GM18508 (cell line): ENCODE results near the gene TYW1.
"Not testable (repeated sequence)": the region's sequence is repeated elsewhere in the genome, so short reads cannot be mapped to it uniquely, and the experiment has no call there.

Source experiments
- ATAC-seq: cut with Tn5 transposase; IDR thresholded peaks from one replicate; pipeline ENCODE4 v1.9.1; 2021; ENCODE audit warnings: moderate number of reproducible peaks; ENCODE audit not compliant: insufficient read depth, unreplicated experiment

The TYW1 gene

GRCh38 chr7:67042781-67043558 is 46.3 kb downstream of the TYW1 start:
- not testable (repeated sequence) for ATAC-seq

DNA sequence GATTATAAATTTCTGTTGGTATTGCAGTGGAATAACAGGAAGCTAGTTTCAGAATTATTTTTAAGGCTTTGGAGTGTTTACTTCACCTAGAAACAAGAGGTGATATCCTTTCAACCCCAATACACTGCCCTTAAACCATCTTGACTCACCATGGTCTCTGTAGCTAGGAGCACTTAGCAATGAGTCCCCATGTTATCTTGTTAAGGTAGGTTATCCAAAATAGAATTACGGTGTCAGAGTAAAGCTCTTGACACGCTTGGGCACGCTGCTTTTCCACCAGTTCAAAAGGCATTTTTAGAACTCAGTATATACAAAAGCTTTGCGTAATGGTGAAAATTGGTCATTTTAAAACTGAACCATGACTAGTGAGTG is 46.9 kb downstream of the TYW1 start:
- ATAC-seq, result not testable (repeated sequence)

DNA sequence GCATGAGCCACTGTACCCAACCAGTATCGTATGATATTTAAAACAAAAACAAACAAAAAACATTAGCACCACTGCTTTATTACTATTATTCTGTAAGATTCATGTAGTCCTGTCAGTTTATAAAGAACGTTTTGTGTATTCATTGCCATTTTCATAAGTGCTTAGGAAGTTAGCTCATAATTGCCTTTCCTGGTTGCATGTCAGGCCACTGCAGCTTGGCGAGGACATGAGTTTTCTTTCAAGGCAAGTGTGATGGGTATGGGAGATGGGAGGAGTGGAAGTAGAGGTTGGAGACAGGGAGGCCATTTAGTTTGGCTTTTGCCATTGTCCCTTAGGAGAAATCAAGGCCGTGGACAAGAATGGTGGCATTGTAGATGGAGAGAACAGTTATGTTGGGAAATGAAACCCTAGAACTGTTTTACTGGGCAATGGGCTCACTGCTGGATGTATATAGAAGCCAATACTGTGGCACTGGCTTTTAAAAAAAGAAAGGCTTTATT is 48.9 kb downstream of the TYW1 start:
- ATAC-seq, result no peak

DNA sequence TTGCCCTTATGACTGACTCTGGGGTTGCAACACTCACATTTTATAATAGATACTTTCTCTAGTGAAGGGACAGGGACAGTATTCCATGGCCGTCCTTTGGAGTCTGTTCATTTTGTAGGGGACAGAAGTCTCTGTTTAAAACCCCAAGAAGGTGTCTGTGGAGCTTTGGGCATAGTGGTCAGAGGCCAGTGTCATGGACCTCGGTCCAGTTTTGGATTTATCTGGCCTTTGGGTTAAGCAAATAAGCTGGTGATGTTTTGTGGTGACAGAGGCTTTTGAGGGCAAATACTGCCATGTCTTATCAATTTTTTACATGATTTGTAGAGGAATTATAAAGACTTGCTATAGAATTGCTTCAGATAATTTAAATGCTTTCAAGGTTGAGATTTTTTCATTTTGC is 50.2 kb downstream of the TYW1 start:
- not testable (repeated sequence) for ATAC-seq

- ATAC-seq, result not testable (repeated sequence)
Observed at GRCh38 chr7:67049908-67050307, 53.3 kb downstream of the TYW1 start.

DNA sequence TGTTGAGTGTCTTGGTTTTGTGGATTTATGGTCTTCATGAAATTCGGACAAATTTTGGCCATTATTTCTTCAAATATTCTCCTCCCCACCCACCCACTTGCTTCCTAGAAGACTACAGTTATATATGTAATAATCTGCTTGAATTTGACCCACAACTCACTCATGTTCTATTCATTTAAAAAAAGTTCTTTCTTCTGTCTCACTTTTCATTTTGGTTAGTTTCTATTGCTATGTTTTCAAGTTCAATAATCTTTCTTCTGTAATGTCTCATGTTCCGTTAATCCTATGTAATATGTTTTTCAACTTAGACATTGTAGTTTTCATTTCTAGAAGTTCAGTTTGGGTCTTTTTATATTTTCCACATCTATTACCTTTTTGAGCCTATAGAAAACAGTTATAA is 55.5 kb downstream of the TYW1 start:
- not testable (repeated sequence) for ATAC-seq

DNA sequence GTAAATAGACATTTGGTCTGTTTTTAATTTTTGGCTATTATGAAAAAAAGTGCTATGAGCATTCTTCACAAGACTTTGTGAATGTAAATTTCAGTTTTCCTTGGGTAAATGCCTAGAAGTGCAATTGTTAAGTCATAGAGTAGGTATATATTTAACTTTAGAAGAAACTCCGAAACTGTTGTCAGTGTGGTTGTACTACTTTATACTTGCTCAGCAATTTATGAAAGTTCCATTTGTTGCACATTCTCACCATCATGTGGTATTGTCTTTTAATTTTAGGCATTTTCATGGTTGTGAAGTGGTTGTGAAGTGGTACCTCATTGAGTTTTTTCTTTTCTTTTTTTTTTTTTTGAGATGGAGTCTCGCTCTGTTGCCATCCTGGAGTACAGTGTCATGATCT is 60.0 kb downstream of the TYW1 start:
- no peak for ATAC-seq

- not testable (repeated sequence) for ATAC-seq
Observed at GRCh38 chr7:67061321-67061720, 64.7 kb downstream of the TYW1 start.

- not testable (repeated sequence) for ATAC-seq
Observed at GRCh38 chr7:67062802-67063201, 66.2 kb downstream of the TYW1 start.

DNA sequence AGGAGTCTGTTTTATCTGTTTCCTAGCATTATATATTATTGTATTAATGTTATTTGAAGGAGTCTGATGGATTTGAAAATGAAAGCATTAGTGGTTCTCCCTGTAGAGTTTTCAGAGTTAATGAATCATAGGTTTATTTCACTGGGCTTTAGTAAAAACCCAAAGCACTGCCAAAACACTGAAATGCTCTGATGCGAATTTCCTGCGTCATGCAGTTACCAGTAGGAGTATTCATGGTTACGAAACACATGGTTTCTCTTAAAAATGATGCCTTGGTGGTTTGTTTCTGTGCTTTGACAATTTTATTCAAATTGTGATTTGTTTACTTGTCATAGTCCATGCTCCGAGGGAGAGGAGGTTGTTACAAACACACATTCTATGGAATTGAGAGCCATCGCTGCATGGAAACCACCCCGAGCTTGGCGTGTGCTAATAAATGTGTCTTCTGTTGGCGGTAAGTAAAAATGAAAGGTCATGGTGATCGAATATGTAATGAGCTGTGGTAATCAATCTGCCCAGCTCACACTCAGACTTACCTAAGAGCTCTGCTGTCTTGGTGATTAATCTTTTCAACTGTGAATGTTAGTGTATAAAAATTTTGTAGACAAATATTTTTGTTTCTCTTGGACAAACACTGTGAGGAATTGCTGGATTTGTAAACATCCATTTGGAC is 70.5 kb downstream of the TYW1 start:
- not testable (repeated sequence) for ATAC-seq

DNA sequence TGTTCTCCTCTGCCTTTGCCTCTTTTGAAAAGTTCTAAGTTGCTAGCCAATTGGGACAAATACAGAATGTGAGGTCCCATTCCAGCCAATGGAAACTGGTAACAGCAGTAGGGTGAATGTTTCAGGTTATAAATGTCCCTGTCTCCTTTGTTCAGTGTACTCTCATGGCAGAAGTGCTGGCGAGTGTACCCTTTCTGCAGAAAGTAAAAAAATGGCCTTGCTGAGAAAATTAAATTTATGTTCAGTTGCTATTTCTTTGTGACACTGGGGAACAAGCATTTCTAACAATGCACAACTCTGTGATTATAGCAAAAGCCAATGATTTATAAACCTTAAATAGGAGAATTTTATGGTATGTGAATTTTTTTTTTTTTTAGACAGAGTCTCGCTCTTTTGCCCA is 79.5 kb downstream of the TYW1 start:
- not testable (repeated sequence) for ATAC-seq

- not testable (repeated sequence) for ATAC-seq
Observed at GRCh38 chr7:67082880-67083279, 86.2 kb downstream of the TYW1 start.

GRCh38 chr7:67089261-67089660 is 92.6 kb downstream of the TYW1 start:
- ATAC-seq, result not testable (repeated sequence)

DNA sequence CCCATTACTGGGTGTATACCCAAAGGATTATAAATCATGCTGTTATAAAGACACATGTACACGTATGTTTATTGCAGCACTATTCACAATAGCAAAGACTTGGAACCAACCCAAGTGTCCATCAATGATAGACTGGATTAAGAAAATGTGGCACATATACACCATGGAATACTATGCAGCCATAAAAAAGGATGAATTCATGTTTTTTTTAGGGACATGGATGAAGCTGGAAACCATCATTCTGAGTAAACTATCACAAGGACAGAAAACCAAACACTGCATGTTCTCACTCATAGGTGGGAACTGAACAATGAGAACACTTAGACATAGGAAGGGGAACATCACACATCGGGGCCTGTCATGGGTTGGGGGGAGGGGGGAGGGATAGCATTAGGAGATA is 94.4 kb downstream of the TYW1 start:
- not testable (repeated sequence) for ATAC-seq

DNA sequence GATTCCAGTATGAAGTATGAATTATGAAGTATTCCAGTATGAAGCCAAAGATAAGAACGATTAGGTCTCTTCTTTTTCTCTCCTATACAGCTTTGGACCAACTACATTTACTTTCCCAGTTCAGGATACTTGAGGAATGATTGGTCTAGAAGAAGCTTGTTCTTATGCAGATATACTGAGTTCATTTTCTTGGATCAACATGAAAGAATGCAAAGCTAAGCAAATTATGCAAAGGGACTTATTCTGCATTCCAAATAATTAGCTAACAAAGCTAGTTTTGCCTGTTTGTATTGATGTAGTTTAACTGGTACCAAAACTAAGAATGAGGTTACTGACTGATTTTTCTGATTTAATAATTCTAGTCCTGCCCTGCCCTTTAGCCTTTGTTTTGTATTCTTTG is 101.4 kb downstream of the TYW1 start:
- ATAC-seq, result not testable (repeated sequence)

GRCh38 chr7:67099406-67099805 is 102.8 kb downstream of the TYW1 start:
- not testable (repeated sequence) for ATAC-seq

- ATAC-seq, result not testable (repeated sequence)
Observed at GRCh38 chr7:67100038-67100437, 103.4 kb downstream of the TYW1 start.

DNA sequence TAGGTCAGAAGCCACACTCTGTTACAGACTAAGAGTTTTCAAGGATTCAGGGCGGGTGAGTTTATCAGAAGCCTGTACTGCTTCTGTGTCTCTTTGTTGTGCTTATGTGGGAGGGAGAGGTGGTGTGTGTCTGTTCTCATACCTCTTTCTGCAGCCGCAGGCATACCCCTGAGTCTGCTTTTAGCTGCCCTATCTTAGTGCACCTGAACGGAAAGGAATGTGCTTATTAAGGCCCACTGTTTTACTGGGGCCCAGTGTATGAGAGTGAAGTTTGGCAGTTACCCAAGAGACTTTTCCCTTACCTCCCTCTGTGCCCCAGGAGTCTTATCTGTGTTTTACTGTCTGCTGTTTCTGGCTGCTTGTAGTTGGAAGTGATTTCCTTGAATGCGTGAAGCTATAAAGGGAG is 104.3 kb downstream of the TYW1 start:
- ATAC-seq, result no peak

DNA sequence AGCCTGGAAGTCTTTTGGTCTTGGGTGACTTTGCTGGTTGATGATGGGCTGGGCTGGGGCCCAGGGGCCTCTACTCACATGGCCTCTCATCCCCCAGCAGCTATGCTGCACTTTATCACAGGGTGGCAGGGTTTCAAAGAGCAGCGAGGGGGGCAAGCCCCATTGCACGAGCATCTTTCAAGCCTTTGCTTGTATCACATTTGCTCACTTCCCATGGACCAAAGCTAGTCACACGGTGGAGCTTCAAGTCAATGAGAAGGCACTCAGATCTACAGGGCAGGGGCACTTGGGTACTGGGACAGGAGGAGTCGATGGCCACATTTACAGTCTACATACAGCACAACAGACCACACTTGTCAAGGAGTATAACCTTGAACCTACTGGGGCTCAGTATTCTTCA is 108.3 kb downstream of the TYW1 start:
- ATAC-seq, result not testable (repeated sequence)

DNA sequence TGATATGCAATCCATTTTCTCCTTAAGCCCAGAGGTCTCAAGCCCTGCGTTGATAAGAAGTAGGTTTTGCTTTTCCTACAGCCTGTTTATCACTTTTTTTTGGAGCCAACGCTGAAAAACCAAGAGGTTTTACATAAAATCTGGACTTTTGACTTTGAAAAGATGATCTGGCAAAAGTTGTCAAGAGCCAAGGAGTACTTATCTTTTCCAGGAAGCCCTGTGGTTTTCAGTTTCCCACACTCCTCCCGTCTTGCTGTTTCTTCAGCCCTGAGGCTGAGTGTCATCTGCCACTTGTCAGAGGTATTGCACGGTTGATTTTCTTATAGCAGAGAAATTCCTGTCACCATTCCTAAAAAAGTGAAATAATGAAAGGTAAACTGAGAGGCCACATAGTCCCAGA is 108.7 kb downstream of the TYW1 start:
- no peak for ATAC-seq

DNA sequence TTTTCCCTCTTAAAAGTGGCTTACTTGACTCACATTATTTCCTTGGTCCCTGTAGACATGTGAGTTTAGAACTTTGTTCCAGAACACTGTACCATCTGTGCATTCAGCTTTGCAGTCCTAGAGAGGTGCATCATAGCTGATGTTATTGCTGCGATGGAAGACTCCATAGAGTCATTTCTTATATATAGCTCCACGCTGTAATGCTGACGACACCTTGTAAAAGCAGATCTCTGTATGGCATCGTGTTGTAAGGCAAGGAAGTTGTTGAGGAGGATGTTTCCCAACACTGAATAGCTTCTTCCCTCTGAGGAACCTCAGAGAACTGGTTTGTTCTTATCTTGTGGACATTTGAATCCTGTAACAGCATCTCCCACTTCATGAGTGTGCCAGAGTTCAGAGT is 109.6 kb downstream of the TYW1 start:
- not testable (repeated sequence) for ATAC-seq
